Adrenal gland (tissue), 5 donors: ENCODE results near the gene CNKSR1.

Experiments used
- CTCF ChIP-seq, 6 experiments: fragments of 450-650 bp in 4 of 6; fragments of 200-600 bp in 2 of 6; sonication (generic) in 1 of 6; IDR thresholded peaks; 1 replicate in 5 of 6; 2 replicates in 1 of 6; pipeline versions ENCODE4 v1.5.1 to v1.8.0; 2016 to 2021; ENCODE audit warnings: antibody characterized with exemption in 6 of 6, mild to moderate bottlenecking in 2 of 6, moderate library complexity in 1 of 6
- POLR2A ChIP-seq, 2 donors: fragments of 450-650 bp; IDR thresholded peaks; one replicate each; pipeline ENCODE4 v1.6.1; 2017; ENCODE audit warnings: antibody characterized with exemption in 2 of 2, mild to moderate bottlenecking in 2 of 2, moderate library complexity in 1 of 2
- donor health status: DM: no; HTN: no; CAD: no.

GRCh38 chr1:26197301-26197700 lies 20.0 kb downstream of the CNKSR1 start:
- TF ChIP-seq CTCF (IDR thresholded peaks at IDR 0.05) (no peak), POLR2A (IDR thresholded peaks at IDR 0.05) (no peak)
